ENCODE results near the gene RPUSD1. TPM values are rescaled to one million over a fixed set of nuclear protein-coding genes. Genes with fewer than 3 reads are reported as not detected.

RPUSD1 gene
- total RNA-seq, 1 experiment from 2014 or later, result 41.1 TPM

GRCh38 chr16:770411-770810 is 17.8 kb downstream of the RPUSD1 start:
- Histone ChIP-seq H3K27me3 (replicated peaks; ENCODE audit: insufficient read depth, low read depth, low read length, poor library complexity) (no peaks in the 10 kb centered on the region), H3K27ac (ENCODE audit: low read depth, low read length, poor library complexity, severe bottlenecking) (no peak overlapping the region), H3K4me1 (ENCODE audit: insufficient read depth, low read length, poor library complexity, severe bottlenecking) (no peaks in the 10 kb centered on the region), H3K4me3 (ENCODE audit: low read depth, low read length, poor library complexity, severe bottlenecking) (no peak overlapping the region), H3K9me3 (ENCODE audit: low read depth, low read length, poor library complexity, severe bottlenecking) (no peaks in the 10 kb centered on the region), H3K36me3 (ENCODE audit: insufficient read depth, low read length, poor library complexity, severe bottlenecking) (no peaks in the 10 kb centered on the region)
- ChIA-PET POLR2A (ENCODE audit: low non-redundant PET) (no interaction called here), CTCF (no interaction called here)
- TF ChIP-seq CTCF (conservative IDR thresholded peaks at IDR 0.05; ENCODE audit: low read depth, low read length) (no peak), EZH2 (IDR thresholded peaks at IDR 0.05; ENCODE audit: borderline replicate concordance, low read depth, low read length, poor library complexity, severe bottlenecking) (no peak)
- intact Hi-C loops (cut with micrococcal nuclease; ENCODE audit: unreplicated experiment), result no loop called here
- DNase-seq (ENCODE audit: low spot score), result no peak
- no TSS peak for BruUV-seq (replicated peaks)

- POLR2A ChIA-PET (ENCODE audit: low non-redundant PET), result no interaction called here
- TF ChIP-seq CTCF (conservative IDR thresholded peaks at IDR 0.05; ENCODE audit: low read depth, low read length), result no peak
- no peak for TF ChIP-seq EZH2 (IDR thresholded peaks at IDR 0.05; ENCODE audit: borderline replicate concordance, low read depth, low read length, poor library complexity, severe bottlenecking)
- Histone ChIP-seq H3K4me1 (ENCODE audit: insufficient read depth, low read length, poor library complexity, severe bottlenecking) (no peaks in the 10 kb centered on the region), H3K36me3 (ENCODE audit: insufficient read depth, low read length, poor library complexity, severe bottlenecking) (no peaks in the 10 kb centered on the region), H3K27me3 (replicated peaks; ENCODE audit: insufficient read depth, low read depth, low read length, poor library complexity) (no peaks in the 10 kb centered on the region), H3K9me3 (ENCODE audit: low read depth, low read length, poor library complexity, severe bottlenecking) (no peaks in the 10 kb centered on the region), H3K27ac (ENCODE audit: low read depth, low read length, poor library complexity, severe bottlenecking) (no peak overlapping the region), H3K4me3 (ENCODE audit: low read depth, low read length, poor library complexity, severe bottlenecking) (no peak overlapping the region)
- no TSS peak for BruUV-seq (replicated peaks)
- DNase-seq (ENCODE audit: low spot score), result no peak
- intact Hi-C loops (cut with micrococcal nuclease; ENCODE audit: unreplicated experiment), result no loop called here
- CTCF ChIA-PET, result no interaction called here
Observed at GRCh38 chr16:769934-770333, 18.2 kb downstream of the RPUSD1 start.

GRCh38 chr16:769184-769784 is 18.9 kb downstream of the RPUSD1 start:
- no peak for DNase-seq (ENCODE audit: low spot score)
- intact Hi-C loops (cut with micrococcal nuclease; ENCODE audit: unreplicated experiment), result no loop called here
- ChIA-PET CTCF (no interaction called here), POLR2A (ENCODE audit: low non-redundant PET) (no interaction called here)
- TF ChIP-seq CTCF (conservative IDR thresholded peaks at IDR 0.05; ENCODE audit: low read depth, low read length) (no peak), EZH2 (IDR thresholded peaks at IDR 0.05; ENCODE audit: borderline replicate concordance, low read depth, low read length, poor library complexity, severe bottlenecking) (no peak)
- Histone ChIP-seq H3K4me1 (ENCODE audit: insufficient read depth, low read length, poor library complexity, severe bottlenecking) (no peaks in the 10 kb centered on the region), H3K27ac (ENCODE audit: low read depth, low read length, poor library complexity, severe bottlenecking) (no peak overlapping the region), H3K9me3 (ENCODE audit: low read depth, low read length, poor library complexity, severe bottlenecking) (no peaks in the 10 kb centered on the region), H3K4me3 (ENCODE audit: low read depth, low read length, poor library complexity, severe bottlenecking) (no peak overlapping the region), H3K27me3 (replicated peaks; ENCODE audit: insufficient read depth, low read depth, low read length, poor library complexity) (no peaks in the 10 kb centered on the region), H3K36me3 (ENCODE audit: insufficient read depth, low read length, poor library complexity, severe bottlenecking) (no peaks in the 10 kb centered on the region)
- no TSS peak for BruUV-seq (replicated peaks)

Measured in A673 (cell line).